Suppressor macrophage treated with lipopolysaccharide for 4 hours (primary cell): ENCODE results near the gene IL25.
"Not testable (repeated sequence)": the region's sequence is repeated elsewhere in the genome, so short reads cannot be mapped to it uniquely, and the experiment has no call there.

ENCODE experiments used
- DNase-seq: peaks from one replicate; pipeline ENCODE4 v3.0.0-alpha.2; 2020

The IL25 gene

GRCh38 chr14:23372509-23372908 is at the start of gene IL25:
Gene IL25 (plus strand): TSS chr14:23372809.
- no peak for DNase-seq

- DNase-seq = no peak
These were observed 48.7 kb upstream of the IL25 start for GRCh38 chr14:23323838-23324454.

GRCh38 chr14:23324455-23324846 is 48.2 kb upstream of the IL25 start:
- no peak for DNase-seq

GRCh38 chr14:23324993-23325392 is 47.6 kb upstream of the IL25 start:
- DNase-seq = no peak

GRCh38 chr14:23325746-23326145 is 46.9 kb upstream of the IL25 start:
- not testable (repeated sequence) for DNase-seq

- DNase-seq = no peak
These were observed 45.9 kb upstream of the IL25 start for GRCh38 chr14:23326491-23327332.

GRCh38 chr14:23327947-23328744 is 44.5 kb upstream of the IL25 start:
- peak; percentile 78 for DNase-seq

- no peak for DNase-seq
These were observed 37.0 kb upstream of the IL25 start for GRCh38 chr14:23335623-23336022.

GRCh38 chr14:23339506-23340268 is 32.9 kb upstream of the IL25 start:
- no peak for DNase-seq

GRCh38 chr14:23344481-23344880 is 28.1 kb upstream of the IL25 start:
- DNase-seq = no peak

- DNase-seq = no peak
These were observed 26.5 kb upstream of the IL25 start for GRCh38 chr14:23345987-23346692.

- DNase-seq = no peak
These were observed 25.8 kb upstream of the IL25 start for GRCh38 chr14:23346693-23347405.

- no peak for DNase-seq
These were observed 25.0 kb upstream of the IL25 start for GRCh38 chr14:23347406-23348296.

- DNase-seq = no peak
These were observed 24.3 kb upstream of the IL25 start for GRCh38 chr14:23348297-23348655.

- DNase-seq = no peak
These were observed 23.3 kb upstream of the IL25 start for GRCh38 chr14:23349156-23349845.

- no peak for DNase-seq
These were observed 20.7 kb upstream of the IL25 start for GRCh38 chr14:23351681-23352505.

GRCh38 chr14:23352506-23353432 is 19.8 kb upstream of the IL25 start, which contains the start of gene SLC22A17:
Gene SLC22A17 (minus strand): TSS chr14:23352887.
- DNase-seq = peak; percentile 9

- DNase-seq = no peak
These were observed 19.2 kb upstream of the IL25 start for GRCh38 chr14:23353433-23353780.
